ENCODE measurements around the gene DPP8.
A peak's percentile ranks its signal among the peaks of the same experiment; 100 is the strongest.

Gene DPP8

DNA sequence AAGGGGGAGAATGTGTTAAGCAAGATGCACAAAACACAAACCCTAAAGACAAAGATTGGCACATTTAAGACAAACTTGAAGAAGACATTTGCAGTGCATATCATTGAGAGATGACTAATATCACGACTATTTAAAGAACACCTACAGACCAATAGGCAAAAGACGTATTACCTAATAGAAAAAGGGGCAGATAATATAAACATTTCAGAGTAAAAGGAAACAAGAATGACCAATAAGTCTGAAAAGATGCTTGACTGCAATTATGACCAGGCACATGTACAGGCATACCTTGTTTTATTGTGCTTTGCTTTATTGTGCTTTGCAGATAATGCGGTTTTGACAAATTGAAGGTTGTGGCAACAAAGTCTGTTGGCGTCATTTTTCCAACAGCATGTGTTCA is 17.7 kb upstream of the DPP8 start:
- Mint-ChIP-seq H3K27ac (no peak overlapping the region), H3K36me3 (peaks cover 8% of the 10 kb centered on the region), H3K4me1 (peaks cover 32% of the 10 kb centered on the region), H3K27me3 (no peaks in the 10 kb centered on the region), H3K4me3 (no peak overlapping the region), H3K9me3 (no peaks in the 10 kb centered on the region)
- DNase-seq: no peak
- CTCF ChIA-PET: no interaction called here

DNA sequence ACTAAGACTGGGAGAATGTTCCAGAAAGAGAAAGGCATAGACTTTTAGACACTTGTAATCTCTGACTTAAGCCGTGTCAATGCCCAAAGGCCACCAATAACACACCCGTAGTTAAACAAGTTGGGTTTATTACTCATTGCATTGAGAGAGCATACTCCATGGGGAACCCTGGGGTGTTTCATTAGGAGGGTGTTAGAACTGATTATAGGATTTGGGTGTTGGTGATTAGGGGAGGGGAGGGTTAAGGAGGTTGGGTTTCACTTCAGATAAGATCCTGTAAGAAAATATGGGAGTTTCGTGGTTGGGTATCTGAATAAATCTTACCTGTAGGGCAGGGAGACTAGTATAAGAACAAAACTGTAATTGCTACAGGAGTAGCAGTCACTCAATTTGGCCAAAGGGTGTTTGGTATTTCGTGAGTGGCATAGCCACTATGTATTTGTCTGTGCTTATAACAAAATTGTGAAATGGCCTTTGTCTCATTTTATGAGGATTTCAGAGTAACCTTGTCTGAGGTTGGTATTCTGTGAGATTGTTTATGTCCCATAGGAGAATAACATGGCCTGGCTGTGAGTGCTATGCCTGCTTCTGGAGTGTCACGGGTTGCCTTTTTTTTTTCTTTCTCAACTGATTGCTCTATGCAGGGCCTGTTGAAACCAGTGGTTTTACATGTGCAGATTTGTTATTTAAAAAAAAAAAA is 15.7 kb upstream of the DPP8 start:
- CTCF ChIA-PET: no interaction called here
- Mint-ChIP-seq H3K27ac (no peak overlapping the region), H3K4me1 (peaks cover 37% of the 10 kb centered on the region), H3K4me3 (peak overlapping the region; percentile 9), H3K27me3 (no peaks in the 10 kb centered on the region), H3K9me3 (no peaks in the 10 kb centered on the region), H3K36me3 (peaks cover 6% of the 10 kb centered on the region)
- DNase-seq: no peak

DNA sequence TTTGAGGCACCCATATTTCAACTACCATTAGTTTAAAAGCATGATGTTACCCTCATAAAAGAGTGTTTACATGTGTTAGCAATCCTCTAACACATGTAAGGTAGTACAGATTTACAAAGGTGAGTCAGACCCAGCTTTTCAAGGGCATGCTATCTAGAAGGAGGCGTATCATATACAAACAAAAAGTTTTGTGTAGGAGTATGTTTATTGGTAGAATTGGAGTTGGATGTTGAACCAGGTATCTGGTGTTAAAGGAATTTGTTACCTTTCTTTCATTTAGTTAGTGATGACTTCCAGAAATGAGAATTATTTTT is 15.2 kb upstream of the DPP8 start:
- Mint-ChIP-seq H3K9me3 (no peaks in the 10 kb centered on the region), H3K36me3 (peaks cover 3% of the 10 kb centered on the region), H3K27ac (no peak overlapping the region), H3K27me3 (no peaks in the 10 kb centered on the region), H3K4me1 (peaks cover 37% of the 10 kb centered on the region), H3K4me3 (peak overlapping the region; percentile 29)
- DNase-seq: no peak
- CTCF ChIA-PET: no interaction called here

- Mint-ChIP-seq H3K4me1 (peaks cover 37% of the 10 kb centered on the region), H3K27ac (peak within 1 kb of the TSS; percentile 88)
Observed at GRCh38 chr15:65530318-65531111, 13.0 kb upstream of the DPP8 start, which contains the start of gene HACD3. HACD3 (plus strand) TSS chr15:65530463; CDS start chr15:65530632, 169 bp downstream.

DNA sequence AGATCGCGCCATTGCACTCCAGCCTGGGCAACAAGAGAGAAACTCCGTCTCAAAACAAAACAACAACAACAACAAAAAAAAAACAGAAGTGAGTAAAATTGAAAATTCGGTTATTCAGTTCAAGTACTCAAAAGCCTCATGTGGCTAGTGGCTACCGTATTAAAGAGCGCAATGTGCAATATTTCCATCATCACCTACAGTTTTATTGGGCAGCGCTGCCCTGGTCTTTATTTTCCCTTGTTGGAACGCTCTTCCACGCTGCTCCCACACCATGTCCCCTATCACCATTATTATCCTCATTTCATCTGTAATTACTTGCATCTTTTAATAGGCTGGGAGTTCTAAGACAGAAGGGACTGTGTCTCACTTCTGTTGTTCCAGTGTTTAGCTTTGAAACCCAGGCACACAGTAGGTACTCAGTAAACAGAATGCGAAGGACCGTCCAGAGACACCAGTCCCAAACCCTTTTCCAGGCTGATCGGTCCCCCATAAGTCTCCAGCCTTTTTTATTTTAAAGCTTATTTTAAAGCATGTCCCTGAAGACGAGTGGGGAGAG is 12.4 kb upstream of the DPP8 start:
- no peak for DNase-seq
- peak overlapping the region; percentile 82 for H3K4me3 Mint-ChIP-seq
- H3K36me3 Mint-ChIP-seq: peaks cover 2% of the 10 kb centered on the region
- peak overlapping the region; percentile 66 for H3K27ac Mint-ChIP-seq
- H3K4me1 Mint-ChIP-seq: peaks cover 37% of the 10 kb centered on the region
- CTCF ChIA-PET: interaction anchor here (0.6 to 1.2 kb wide), 6 partner anchors 13 to 130 kb away, joined by 3 to 4 read pairs (median 3); partner anchors contain the start of gene INTS14
- peaks cover 10% of the 10 kb centered on the region for H3K27me3 Mint-ChIP-seq
- H3K9me3 Mint-ChIP-seq: no peaks in the 10 kb centered on the region

More at GRCh38 chr15:65530318-65531111, 13.0 kb upstream of the DPP8 start, which contains the start of gene HACD3:
- H3K36me3 Mint-ChIP-seq: peaks cover 2% of the 10 kb centered on the region
- H3K4me3 Mint-ChIP-seq: peak within 1 kb of the TSS; percentile 82
- peak; percentile 91 for DNase-seq
- H3K27me3 Mint-ChIP-seq: peaks cover 8% of the 10 kb centered on the region
- H3K9me3 Mint-ChIP-seq: no peaks in the 10 kb centered on the region
- CTCF ChIA-PET: interaction anchor here (0.6 to 0.9 kb wide), 3 partner anchors 14 to 90 kb away, joined by 3 read pairs; partner anchors contain the start of gene INTS14

- Mint-ChIP-seq H3K9me3 (no peaks in the 10 kb centered on the region), H3K27me3 (peaks cover 10% of the 10 kb centered on the region), H3K36me3 (peaks cover 2% of the 10 kb centered on the region), H3K4me1 (peaks cover 29% of the 10 kb centered on the region), H3K4me3 (no peak overlapping the region), H3K27ac (no peak overlapping the region)
- no peak for DNase-seq
- CTCF ChIA-PET: interaction anchor here (0.9 to 1.2 kb wide), 4 partner anchors 82 to 971 kb away, joined by 3 to 4 read pairs (median 3); partner anchors contain the start of gene INTS14
Observed at GRCh38 chr15:65528461-65529060, 11.1 kb upstream of the DPP8 start.

GRCh38 chr15:65525622-65526021 is 8.1 kb upstream of the DPP8 start:
- Mint-ChIP-seq H3K4me3 (no peak overlapping the region), H3K27ac (no peak overlapping the region), H3K27me3 (peaks cover 10% of the 10 kb centered on the region), H3K4me1 (peaks cover 6% of the 10 kb centered on the region), H3K9me3 (no peaks in the 10 kb centered on the region), H3K36me3 (no peaks in the 10 kb centered on the region)
- CTCF ChIA-PET: no interaction called here
- no peak for DNase-seq

GRCh38 chr15:65524226-65524625 is 6.7 kb upstream of the DPP8 start:
- Mint-ChIP-seq H3K27me3 (peaks cover 10% of the 10 kb centered on the region), H3K27ac (no peak overlapping the region), H3K9me3 (no peaks in the 10 kb centered on the region), H3K4me3 (no peak overlapping the region), H3K36me3 (no peaks in the 10 kb centered on the region), H3K4me1 (no peaks in the 10 kb centered on the region)
- DNase-seq: no peak
- CTCF ChIA-PET: no interaction called here

DNA sequence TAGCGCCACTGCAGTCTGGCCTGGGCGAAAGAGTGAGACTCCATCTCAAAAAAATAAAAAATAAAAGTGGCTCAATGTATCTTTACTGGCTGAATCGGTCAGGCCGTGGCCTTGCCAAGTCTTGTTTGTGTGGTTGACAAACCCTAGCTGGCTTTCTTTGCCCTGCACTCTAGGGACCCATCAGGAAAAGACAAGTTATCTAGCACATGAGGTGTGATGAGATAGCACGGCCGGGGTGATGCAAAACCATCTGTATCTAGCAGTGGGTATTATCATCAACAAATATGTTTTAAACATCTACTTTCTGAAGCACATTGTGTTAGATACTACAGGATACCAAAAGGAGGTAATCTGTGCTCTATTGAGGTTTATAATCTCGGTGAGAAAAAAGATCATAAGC is 3.9 kb upstream of the DPP8 start:
- peaks cover 4% of the 10 kb centered on the region for H3K36me3 Mint-ChIP-seq
- H3K27ac Mint-ChIP-seq: no peak overlapping the region
- CTCF ChIA-PET: no interaction called here
- H3K9me3 Mint-ChIP-seq: no peaks in the 10 kb centered on the region
- H3K27me3 Mint-ChIP-seq: peaks cover 10% of the 10 kb centered on the region
- no peak overlapping the region for H3K4me3 Mint-ChIP-seq
- DNase-seq: no peak
- H3K4me1 Mint-ChIP-seq: peaks cover 9% of the 10 kb centered on the region

DNA sequence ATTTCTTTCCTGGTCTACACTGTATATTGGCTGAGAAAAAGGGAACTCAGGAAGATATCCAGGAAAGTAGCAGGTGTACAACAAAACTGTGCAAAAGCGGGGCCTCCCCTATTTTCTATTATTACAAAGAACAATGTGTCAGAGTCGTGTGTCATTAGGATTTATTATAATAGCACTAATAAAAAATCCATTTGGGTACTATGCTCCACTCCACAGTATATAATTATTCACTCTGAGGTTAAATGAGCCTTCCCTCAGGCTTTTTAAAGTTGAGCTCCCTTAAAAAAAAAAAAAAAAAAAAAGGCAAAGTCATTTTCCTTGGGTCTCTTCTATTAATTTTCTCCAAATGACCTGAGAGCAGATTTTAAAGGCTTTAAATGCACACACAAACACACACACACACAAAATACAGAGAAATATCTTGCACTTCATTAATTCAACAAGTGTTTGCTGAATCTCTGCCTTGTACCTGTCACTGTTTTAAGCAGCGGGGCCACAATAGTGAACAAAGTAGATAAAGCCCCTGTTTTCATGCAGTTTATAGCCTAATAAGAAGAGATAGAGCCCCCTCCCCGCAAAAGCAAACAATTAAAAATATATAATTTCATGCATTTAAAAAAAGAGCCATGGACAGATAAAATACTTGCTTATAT is 1.3 kb upstream of the DPP8 start:
- no peak overlapping the region for H3K27ac Mint-ChIP-seq
- H3K9me3 Mint-ChIP-seq: no peaks in the 10 kb centered on the region
- no peaks in the 10 kb centered on the region for H3K27me3 Mint-ChIP-seq

GRCh38 chr15:65517866-65518207 is 348 bp upstream of the DPP8 start:
- Mint-ChIP-seq H3K36me3 (peaks cover 13% of the 10 kb centered on the region), H3K27ac (peak overlapping the region; percentile 96), H3K4me3 (peak overlapping the region; percentile 95), H3K4me1 (peaks cover 31% of the 10 kb centered on the region), H3K27me3 (no peaks in the 10 kb centered on the region), H3K9me3 (no peaks in the 10 kb centered on the region)
- no peak for DNase-seq
- CTCF ChIA-PET: interaction anchor here (0.6 kb wide), 1 partner anchor 330 kb away, joined by 3 read pairs; no protein-coding TSS in a partner anchor

More for the DNA sequence above, 1.3 kb upstream of the DPP8 start:
- Mint-ChIP-seq H3K36me3 (peaks cover 10% of the 10 kb centered on the region), H3K4me1 (peaks cover 28% of the 10 kb centered on the region), H3K4me3 (no peak overlapping the region)
- CTCF ChIA-PET: interaction anchor here (1.1 kb wide), 1 partner anchor 9 kb away, joined by 4 read pairs; no protein-coding TSS in a partner anchor
- no peak for DNase-seq

DNA sequence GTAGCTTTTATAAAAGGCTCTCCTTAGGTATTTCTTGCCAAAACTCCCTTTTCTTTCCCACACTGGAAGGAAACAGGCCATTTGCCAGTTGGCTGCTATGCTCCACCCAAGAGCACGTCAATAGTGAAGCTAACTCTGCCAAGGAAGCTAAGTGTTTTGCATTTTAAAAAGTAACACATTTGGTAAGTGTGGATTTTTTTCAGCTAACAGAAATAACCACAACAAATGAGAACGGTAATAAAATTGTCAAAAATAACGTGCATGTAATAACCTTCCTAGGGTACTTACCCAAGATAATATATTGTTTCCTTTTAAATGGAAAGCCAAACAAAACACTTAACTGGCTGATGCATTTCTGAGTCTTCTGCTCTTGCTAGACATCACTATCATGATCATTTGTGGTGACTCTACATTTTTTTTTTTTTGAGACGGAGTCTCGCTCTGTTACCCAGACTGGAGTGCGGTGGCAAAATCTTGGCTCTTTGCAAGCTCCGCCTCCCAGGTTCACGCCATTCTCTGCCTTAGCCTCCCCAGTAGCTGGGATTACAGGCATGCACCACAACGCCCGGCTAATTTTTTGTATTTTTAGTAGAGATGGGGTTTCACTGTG is 4.6 kb downstream of the DPP8 start:
- no peak for DNase-seq
- H3K27me3 Mint-ChIP-seq: no peaks in the 10 kb centered on the region
- CTCF ChIA-PET: no interaction called here
- H3K27ac Mint-ChIP-seq: no peak overlapping the region
- no peaks in the 10 kb centered on the region for H3K9me3 Mint-ChIP-seq
- peaks cover 37% of the 10 kb centered on the region for H3K4me1 Mint-ChIP-seq
- no peak overlapping the region for H3K4me3 Mint-ChIP-seq
- H3K36me3 Mint-ChIP-seq: peaks cover 37% of the 10 kb centered on the region

DNA sequence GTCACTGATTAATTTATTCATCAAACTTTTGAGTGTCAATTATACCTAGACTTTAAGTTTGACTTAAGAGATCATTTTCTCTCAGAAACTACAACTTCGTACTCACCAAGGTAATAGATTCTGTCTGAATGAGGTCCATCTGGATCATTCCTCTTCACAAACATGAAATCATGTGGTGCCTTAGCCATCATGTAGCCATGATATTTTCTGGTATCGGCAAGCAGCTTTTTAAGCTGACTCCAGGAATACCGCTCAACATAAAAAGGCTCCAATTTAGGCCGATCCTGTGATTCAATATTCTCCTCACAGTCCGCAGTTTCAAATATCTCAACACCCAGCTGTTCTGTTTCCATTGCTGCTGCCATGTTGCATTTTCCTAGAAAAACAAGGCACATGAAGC is 5.3 kb downstream of the DPP8 start:
- peaks cover 33% of the 10 kb centered on the region for H3K4me1 Mint-ChIP-seq
- no peaks in the 10 kb centered on the region for H3K27me3 Mint-ChIP-seq
- CTCF ChIA-PET: no interaction called here
- peaks cover 39% of the 10 kb centered on the region for H3K36me3 Mint-ChIP-seq
- H3K27ac Mint-ChIP-seq: peak overlapping the region; percentile 11
- no peak overlapping the region for H3K4me3 Mint-ChIP-seq
- no peak for DNase-seq
- no peaks in the 10 kb centered on the region for H3K9me3 Mint-ChIP-seq

All from activated naive CD4-positive, alpha-beta T cell treated with anti-CD3 and anti-CD28 coated beads, Interleukin-2, amount 10 ng/mL, durations not matched to agents 7 days and 5 days (primary cell).